GM13976 (cell line): ENCODE measurements around the gene CTNNA2.
"Not testable (repeated sequence)": the region's sequence is repeated elsewhere in the genome, so short reads cannot be mapped to it uniquely, and the experiment has no call there.

ENCODE experiments used
- DNase-seq: peaks from one replicate; pipeline ENCODE4 v3.0.0; 2012; ENCODE audit warnings: low spot score
- CTCF ChIP-seq: IDR thresholded peaks from 2 replicates; pipeline ENCODE4 v1.5.1; 2012; ENCODE audit warnings: borderline replicate concordance, mild to moderate bottlenecking; ENCODE audit not compliant: insufficient read depth; ENCODE audit errors: extremely low read depth, missing control alignments, control extremely low read depth
- in situ Hi-C: fragments of 300-500 bp; cut with MboI; formaldehyde crosslinking; loops from one replicate; pipeline ENCODE4 v1.12.0; 2022; ENCODE audit warnings: low sequenced_read_pairs, mixed read lengths, inconsistent platforms; ENCODE audit not compliant: unreplicated experiment

The CTNNA2 gene

GRCh38 chr2:80136338-80136737 is 623.5 kb downstream of the CTNNA2 start:
- no peak for TF ChIP-seq CTCF

GRCh38 chr2:80139001-80139400 is 626.1 kb downstream of the CTNNA2 start:
- DNase-seq: no peak
- in situ Hi-C loops: no loop called here
- TF ChIP-seq CTCF: no peak

More at GRCh38 chr2:80136338-80136737, 623.5 kb downstream of the CTNNA2 start:
- in situ Hi-C loops: no loop called here
- no peak for DNase-seq

- DNase-seq: no peak
- no peak for TF ChIP-seq CTCF
Measured at GRCh38 chr2:80141007-80141726, 628.3 kb downstream of the CTNNA2 start.

GRCh38 chr2:80145499-80145898 is 632.6 kb downstream of the CTNNA2 start:
- no peak for DNase-seq
- in situ Hi-C loops: no loop called here
- TF ChIP-seq CTCF: no peak

More at GRCh38 chr2:80141007-80141726, 628.3 kb downstream of the CTNNA2 start:
- in situ Hi-C loops: no loop called here

GRCh38 chr2:80146757-80147156 is 633.9 kb downstream of the CTNNA2 start:
- in situ Hi-C loops, DNase-seq: not testable (repeated sequence)

- in situ Hi-C loops: no loop called here
Measured at GRCh38 chr2:80147690-80148089, 634.8 kb downstream of the CTNNA2 start.

More at GRCh38 chr2:80147690-80148089, 634.8 kb downstream of the CTNNA2 start:
- no peak for TF ChIP-seq CTCF
- DNase-seq: no peak
